Central memory CD8-positive, alpha-beta T cell (primary cell): ENCODE measurements around the gene FAT2.

Experiments
- ATAC-seq: fragments of 150-1000 bp; cut with Tn5 transposase; replicated peaks from 2 replicates; pipeline ENCODE4 v1.10.0; 2022; ENCODE audit warnings: mild to moderate bottlenecking, moderate FRiP score, moderate number of reproducible peaks; ENCODE audit not compliant: poor library complexity, severe bottlenecking; ENCODE audit errors: extremely low read depth
- DNase-seq, 2 donors: peaks; one replicate each; pipeline ENCODE4 v3.0.0; 2021; ENCODE audit warnings: low spot score in 2 of 2
- H3K27ac Mint-ChIP-seq: one replicate; pipeline ENCODE4 v1.8.0; 2022; ENCODE audit warnings: low read depth, mild to moderate bottlenecking, moderate library complexity, mixed read lengths
- H3K27me3 Mint-ChIP-seq: one replicate; pipeline ENCODE4 v1.8.0; 2022; ENCODE audit warnings: mixed read lengths
- H3K36me3 Mint-ChIP-seq: one replicate; pipeline ENCODE4 v1.8.0; 2022; ENCODE audit warnings: mild to moderate bottlenecking, moderate library complexity, mixed read lengths; ENCODE audit not compliant: insufficient read depth
- H3K4me1 Mint-ChIP-seq: one replicate; pipeline ENCODE4 v1.8.0; 2022; ENCODE audit warnings: mixed read lengths
- H3K4me3 Mint-ChIP-seq: one replicate; pipeline ENCODE4 v1.8.0; 2022; ENCODE audit warnings: mild to moderate bottlenecking, moderate library complexity, mixed read lengths
- H3K9me3 Mint-ChIP-seq: one replicate; pipeline ENCODE4 v1.8.0; 2022; ENCODE audit warnings: mixed read lengths

Gene FAT2

DNA sequence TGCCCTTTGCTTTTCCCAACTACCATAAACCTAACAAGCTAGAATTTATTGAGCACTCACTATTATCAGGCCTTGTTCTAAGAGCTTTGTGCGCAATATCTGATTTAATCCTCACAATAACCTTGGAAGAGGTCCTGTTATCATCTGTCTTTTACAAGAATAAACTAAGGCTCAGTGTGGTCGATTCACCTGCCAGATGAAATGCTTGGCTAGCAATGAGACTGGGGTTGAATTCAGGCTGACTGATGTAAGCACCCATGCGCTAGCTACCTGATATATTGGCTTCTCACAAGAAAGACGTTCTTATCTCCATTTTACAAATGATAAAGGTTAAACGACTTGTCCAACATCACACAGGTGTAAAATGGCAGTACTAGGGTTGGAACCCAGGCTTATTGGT is 37.4 kb downstream of the FAT2 start:
- DNase-seq = no peak
- no peaks in the 10 kb centered on the region for H3K27me3 Mint-ChIP-seq
- no peaks in the 10 kb centered on the region for H3K4me1 Mint-ChIP-seq
- H3K4me3 Mint-ChIP-seq = no peak overlapping the region
- no peak for ATAC-seq
- peaks cover 1% of the 10 kb centered on the region for H3K36me3 Mint-ChIP-seq
- no peaks in the 10 kb centered on the region for H3K9me3 Mint-ChIP-seq
- H3K27ac Mint-ChIP-seq = no peak overlapping the region

DNA sequence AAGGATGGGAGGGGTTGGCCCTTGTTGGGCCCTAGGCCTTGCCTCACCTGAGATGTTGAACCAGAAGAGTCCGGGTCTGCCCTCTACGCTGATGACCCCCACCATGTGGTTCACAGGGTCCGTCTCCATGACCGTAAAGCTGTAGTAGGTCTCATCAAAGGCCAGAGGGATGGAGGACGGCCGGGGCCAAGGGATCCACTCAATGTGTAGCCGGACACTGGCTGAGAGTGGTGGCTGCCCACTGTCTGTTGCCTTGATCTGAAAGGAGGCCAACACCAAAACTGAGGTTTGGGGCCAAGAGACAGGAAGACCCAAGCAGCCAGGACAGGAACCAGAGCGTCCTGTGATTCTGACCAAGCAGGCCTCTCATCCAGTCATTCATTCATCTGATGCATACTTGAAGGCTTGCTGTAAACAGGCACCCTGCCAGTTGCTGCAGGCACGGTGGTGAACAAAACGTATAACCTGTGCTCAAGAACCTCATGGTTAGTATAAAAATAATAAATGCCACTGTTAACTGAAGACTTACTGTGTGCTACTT is 37.9 kb downstream of the FAT2 start:
- Mint-ChIP-seq H3K36me3 (peaks cover 1% of the 10 kb centered on the region), H3K9me3 (no peaks in the 10 kb centered on the region), H3K4me3 (no peak overlapping the region), H3K27me3 (no peaks in the 10 kb centered on the region), H3K27ac (no peak overlapping the region), H3K4me1 (no peaks in the 10 kb centered on the region)
- ATAC-seq = no peak
- no peak for DNase-seq

DNA sequence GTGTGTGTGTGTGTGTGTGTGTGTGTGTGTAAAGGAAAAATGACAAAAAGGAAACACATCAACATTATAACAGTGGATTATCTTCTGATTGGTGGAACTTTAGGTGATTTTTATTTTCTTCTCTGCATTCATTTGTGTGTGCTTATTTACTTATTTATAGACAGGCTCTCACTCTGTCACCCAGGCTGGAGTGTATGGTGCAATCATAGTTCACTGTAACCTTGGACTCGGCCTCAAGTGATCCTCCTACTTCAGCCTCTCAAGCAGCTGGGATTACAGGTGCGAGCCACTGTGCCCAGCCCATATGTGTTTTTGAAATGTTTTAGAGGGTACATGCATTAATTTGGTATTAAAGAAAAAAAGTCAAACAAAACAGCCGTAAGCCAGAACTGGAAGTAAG is 39.1 kb downstream of the FAT2 start:
- Mint-ChIP-seq H3K9me3 (no peaks in the 10 kb centered on the region), H3K36me3 (peaks cover 1% of the 10 kb centered on the region), H3K4me1 (no peaks in the 10 kb centered on the region), H3K27ac (no peak overlapping the region), H3K4me3 (no peak overlapping the region), H3K27me3 (no peaks in the 10 kb centered on the region)
- DNase-seq (no peak), ATAC-seq (no peak)

DNA sequence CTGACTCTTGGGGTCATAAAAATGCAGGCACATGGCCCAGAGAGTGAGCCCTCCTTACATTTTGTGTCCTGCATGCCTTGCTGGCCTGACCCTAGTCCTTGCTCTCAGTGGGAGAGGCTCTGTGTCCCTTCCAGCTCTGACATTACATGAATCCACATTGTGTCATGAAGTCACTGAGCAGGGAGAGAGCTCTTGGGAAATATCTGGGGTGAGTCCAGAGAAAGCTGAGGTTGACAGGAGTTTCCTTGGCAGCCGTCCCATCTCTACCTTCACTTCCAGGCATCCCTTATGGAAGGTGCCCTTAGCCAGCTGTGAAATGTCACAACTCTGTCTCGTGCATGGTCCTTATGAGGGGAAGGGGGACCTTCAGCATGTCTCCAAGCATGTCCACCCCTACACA is 41.0 kb downstream of the FAT2 start:
- ATAC-seq = no peak
- H3K27ac Mint-ChIP-seq = no peak overlapping the region
- H3K36me3 Mint-ChIP-seq = peaks cover 1% of the 10 kb centered on the region
- H3K4me3 Mint-ChIP-seq = no peak overlapping the region
- H3K27me3 Mint-ChIP-seq = peaks cover 8% of the 10 kb centered on the region
- no peaks in the 10 kb centered on the region for H3K4me1 Mint-ChIP-seq
- DNase-seq = no peak
- H3K9me3 Mint-ChIP-seq = no peaks in the 10 kb centered on the region

DNA sequence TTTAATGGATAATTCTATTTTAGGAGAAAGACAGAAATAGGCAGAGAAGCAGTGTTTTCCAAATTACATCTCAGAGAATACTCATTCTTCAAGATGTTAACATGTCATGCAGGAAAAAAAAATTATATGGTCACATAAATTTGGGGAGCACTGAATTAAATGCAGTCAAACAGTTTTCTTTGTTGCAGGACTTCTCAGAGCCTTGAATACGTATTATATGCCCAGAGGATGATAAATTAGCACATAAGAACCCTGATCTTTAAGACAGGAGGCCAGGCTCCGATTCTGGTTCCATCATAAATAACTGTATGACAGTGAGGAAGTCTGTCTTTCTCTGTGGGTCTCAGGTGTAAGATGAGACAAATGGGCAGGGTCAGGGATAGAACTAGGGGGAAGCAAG is 41.4 kb downstream of the FAT2 start:
- no peak for DNase-seq
- Mint-ChIP-seq H3K9me3 (no peaks in the 10 kb centered on the region), H3K4me3 (no peak overlapping the region), H3K4me1 (no peaks in the 10 kb centered on the region), H3K36me3 (peaks cover 1% of the 10 kb centered on the region), H3K27me3 (peaks cover 13% of the 10 kb centered on the region), H3K27ac (no peak overlapping the region)
- no peak for ATAC-seq

DNA sequence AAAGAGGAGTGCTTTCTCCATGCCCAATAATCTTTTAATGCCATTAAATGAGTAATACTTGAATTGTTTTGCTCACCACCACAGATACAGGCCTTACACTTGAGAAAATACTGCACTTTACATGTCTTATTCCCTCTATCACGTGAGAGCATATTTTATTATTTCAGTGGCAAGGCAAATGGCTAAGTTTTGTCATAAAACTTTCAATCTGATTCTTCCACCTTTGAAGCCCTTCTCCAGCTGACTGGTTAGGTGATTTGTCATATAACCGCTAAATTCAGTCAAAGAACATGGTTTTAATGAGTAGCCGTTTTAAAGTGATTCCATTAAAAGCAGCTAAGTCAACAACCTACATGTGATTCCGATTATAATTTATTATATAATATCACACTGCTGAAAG is 43.8 kb downstream of the FAT2 start:
- Mint-ChIP-seq H3K9me3 (no peaks in the 10 kb centered on the region), H3K27ac (no peak overlapping the region), H3K4me1 (no peaks in the 10 kb centered on the region), H3K36me3 (peaks cover 3% of the 10 kb centered on the region), H3K4me3 (no peak overlapping the region), H3K27me3 (peaks cover 15% of the 10 kb centered on the region)
- DNase-seq = no peak
- ATAC-seq = no peak

DNA sequence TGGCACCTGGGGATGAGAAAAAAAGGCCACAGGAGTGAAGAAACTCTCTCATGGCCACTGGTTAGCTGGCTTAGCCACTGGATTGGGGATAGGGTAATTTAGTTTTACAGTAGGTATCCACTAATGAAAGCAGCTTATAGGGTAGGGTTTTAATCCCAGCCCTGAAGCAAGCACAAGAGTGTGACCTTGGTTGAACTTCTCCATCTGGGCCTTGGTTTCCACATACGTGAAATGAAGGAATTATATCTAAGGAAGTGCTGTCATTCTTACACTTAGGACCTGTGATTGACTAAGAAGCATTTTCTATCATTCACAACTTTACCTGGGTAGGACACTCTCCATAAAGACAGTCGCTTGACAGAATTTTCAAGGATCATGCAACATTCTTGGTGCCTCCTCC is 49.6 kb downstream of the FAT2 start:
- Mint-ChIP-seq H3K4me1 (no peaks in the 10 kb centered on the region), H3K36me3 (peaks cover 2% of the 10 kb centered on the region), H3K27me3 (peaks cover 39% of the 10 kb centered on the region), H3K27ac (no peak overlapping the region), H3K9me3 (no peaks in the 10 kb centered on the region), H3K4me3 (no peak overlapping the region)
- DNase-seq (no peak), ATAC-seq (no peak)
